ENCODE results near the gene TYROBP. TPM values are rescaled to one million over a fixed set of nuclear protein-coding genes. Genes with fewer than 3 reads are reported as not detected.
"Not testable (repeated sequence)": the region's sequence is repeated elsewhere in the genome, so short reads cannot be mapped to it uniquely, and the experiment has no call there.

The TYROBP gene
- polyA plus RNA-seq, result 100 to 1,000 TPM in 2 of 3 donors, 10 to 100 TPM in 1; 23.7 to 207 (median 194) TPM

GRCh38 chr19:35908010-35908441, at the start of gene TYROBP:
TSS of gene TYROBP (minus strand) at chr19:35908295. CDS start at chr19:35908228, 67 bp downstream.
- WGBS, 3 donors, result 46 to 67% (median 48%) methylated on average over 9 of the region's 9 CpGs
- H3K27ac ChIP-seq (ENCODE audit: low read depth, low read length), result no peak within 1 kb of the TSS

- 76 to 89% (median 83%) methylated on average over 8 of the region's 8 CpGs for WGBS, 3 donors
- not testable (repeated sequence) for H3K27ac ChIP-seq (ENCODE audit: low read depth, low read length)
These were observed 49.3 kb upstream of the TYROBP start for GRCh38 chr19:35957411-35957810.

- WGBS, 3 donors, result 65 to 73% (median 67%) methylated on average over 6 of the region's 6 CpGs
- no peak overlapping the region for H3K27ac ChIP-seq (ENCODE audit: low read depth, low read length)
These were observed 48.0 kb upstream of the TYROBP start for GRCh38 chr19:35955881-35956634.

- WGBS, 3 donors, result 34 to 46% (median 35%) methylated on average over 2 of the region's 2 CpGs
- H3K27ac ChIP-seq (ENCODE audit: low read depth, low read length), result no peak overlapping the region
These were observed 41.0 kb upstream of the TYROBP start for GRCh38 chr19:35949131-35949530.

GRCh38 chr19:35946203-35946602, 38.1 kb upstream of the TYROBP start:
- H3K27ac ChIP-seq (ENCODE audit: low read depth, low read length), result no peak overlapping the region
- WGBS, 3 donors, result 89 to 96% (median 93%) methylated on average over 4 of the region's 4 CpGs

- no peak overlapping the region for H3K27ac ChIP-seq (ENCODE audit: low read depth, low read length)
- WGBS, 3 donors, result 95 to 96% (median 96%) methylated on average over 11 of the region's 11 CpGs
These were observed 37.2 kb upstream of the TYROBP start for GRCh38 chr19:35945121-35945790.

GRCh38 chr19:35944556-35944955, 36.5 kb upstream of the TYROBP start:
- H3K27ac ChIP-seq (ENCODE audit: low read depth, low read length), result no peak overlapping the region
- WGBS, 3 donors, result 83 to 86% (median 85%) methylated on average over 51 to 52 of the region's 52 CpGs

GRCh38 chr19:35943321-35944301, 35.5 kb upstream of the TYROBP start:
- whole genome bisulfite sequencing, 3 donors, result 74 to 86% (median 78%) methylated on average over 9 of the region's 9 CpGs
- H3K27ac ChIP-seq (ENCODE audit: low read depth, low read length), result no peak overlapping the region

- WGBS, 3 donors, result 93 to 97% (median 96%) methylated on average over 3 of the region's 3 CpGs
- H3K27ac ChIP-seq (ENCODE audit: low read depth, low read length), result no peak overlapping the region
These were observed 34.1 kb upstream of the TYROBP start for GRCh38 chr19:35942235-35942634.

- H3K27ac ChIP-seq (ENCODE audit: low read depth, low read length), result no peak overlapping the region
- WGBS, 3 donors, result 45 to 61% (median 55%) methylated on average over 4 of the region's 4 CpGs
These were observed 32.7 kb upstream of the TYROBP start for GRCh38 chr19:35940839-35941238.

GRCh38 chr19:35940078-35940775, 32.1 kb upstream of the TYROBP start:
- H3K27ac ChIP-seq (ENCODE audit: low read depth, low read length), result no peak overlapping the region
- WGBS, 3 donors, result 92 to 95% (median 93%) methylated on average over 49 to 51 of the region's 51 CpGs

GRCh38 chr19:35939307-35940077, 31.4 kb upstream of the TYROBP start:
- WGBS, 3 donors, result 93 to 95% (median 93%) methylated on average over 49 to 55 of the region's 55 CpGs

GRCh38 chr19:35938282-35939224, 30.5 kb upstream of the TYROBP start:
- H3K27ac ChIP-seq (ENCODE audit: low read depth, low read length), result no peak overlapping the region
- 76 to 81% (median 78%) methylated on average over 13 of the region's 13 CpGs for WGBS, 3 donors

More at GRCh38 chr19:35939307-35940077, 31.4 kb upstream of the TYROBP start:
- no peak overlapping the region for H3K27ac ChIP-seq (ENCODE audit: low read depth, low read length)

- H3K27ac ChIP-seq (ENCODE audit: low read depth, low read length), result no peak overlapping the region
- 31 to 63% (median 54%) methylated on average over 14 of the region's 14 CpGs for WGBS, 3 donors
These were observed 29.5 kb upstream of the TYROBP start for GRCh38 chr19:35937345-35938281.

- 20 to 26% (median 24%) methylated on average over 11 of the region's 11 CpGs for WGBS, 3 donors
- no peak overlapping the region for H3K27ac ChIP-seq (ENCODE audit: low read depth, low read length)
These were observed 28.7 kb upstream of the TYROBP start for GRCh38 chr19:35936738-35937268.
